ENCODE measurements around the gene FBXO42.

Gene FBXO42

DNA sequence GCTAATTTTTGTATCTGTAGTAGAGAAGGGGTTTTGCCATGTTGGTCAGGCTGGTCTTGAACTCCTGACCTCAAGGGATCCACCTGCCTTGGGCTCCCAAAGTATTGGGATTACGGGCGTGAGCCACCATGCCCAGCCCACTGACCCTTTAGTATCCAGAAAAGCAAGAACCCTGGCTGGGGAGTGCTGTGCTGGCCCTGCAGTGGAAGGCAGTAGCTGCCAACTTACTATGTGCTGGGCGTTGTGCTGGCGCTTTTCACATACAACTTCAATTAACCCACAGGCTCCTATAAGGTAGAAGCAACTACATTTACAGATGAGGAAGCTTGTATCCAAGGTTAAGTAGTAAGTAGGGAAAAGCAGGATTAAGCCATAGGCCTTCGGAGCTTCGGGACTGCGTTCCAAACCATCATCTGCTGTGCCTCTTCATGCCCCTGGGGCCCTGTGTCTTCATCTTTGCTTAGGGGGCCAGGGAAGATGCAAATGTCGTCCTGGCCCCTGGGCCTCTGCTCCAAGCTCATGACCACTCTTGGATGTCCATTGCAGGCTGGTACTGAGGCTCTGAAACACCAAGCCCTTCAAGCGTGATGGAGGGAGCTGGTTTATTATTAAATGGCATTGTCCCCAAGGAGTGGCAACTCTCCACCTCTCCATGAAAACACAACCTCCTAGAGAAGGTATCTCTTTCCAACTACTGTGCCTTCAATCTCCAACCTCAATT is 106.6 kb downstream of the FBXO42 start:
- Histone ChIP-seq H3K4me1 (peaks cover 37% of the 10 kb centered on the region), H3K9me3 (no peaks in the 10 kb centered on the region), H3K27me3 (no peaks in the 10 kb centered on the region), H3K36me3 (peaks cover 1% of the 10 kb centered on the region), H3K4me3 (ENCODE audit: low read depth, low read length) (no peak overlapping the region)
- DNase-seq = no peak
- TF ChIP-seq, protein P1, sequence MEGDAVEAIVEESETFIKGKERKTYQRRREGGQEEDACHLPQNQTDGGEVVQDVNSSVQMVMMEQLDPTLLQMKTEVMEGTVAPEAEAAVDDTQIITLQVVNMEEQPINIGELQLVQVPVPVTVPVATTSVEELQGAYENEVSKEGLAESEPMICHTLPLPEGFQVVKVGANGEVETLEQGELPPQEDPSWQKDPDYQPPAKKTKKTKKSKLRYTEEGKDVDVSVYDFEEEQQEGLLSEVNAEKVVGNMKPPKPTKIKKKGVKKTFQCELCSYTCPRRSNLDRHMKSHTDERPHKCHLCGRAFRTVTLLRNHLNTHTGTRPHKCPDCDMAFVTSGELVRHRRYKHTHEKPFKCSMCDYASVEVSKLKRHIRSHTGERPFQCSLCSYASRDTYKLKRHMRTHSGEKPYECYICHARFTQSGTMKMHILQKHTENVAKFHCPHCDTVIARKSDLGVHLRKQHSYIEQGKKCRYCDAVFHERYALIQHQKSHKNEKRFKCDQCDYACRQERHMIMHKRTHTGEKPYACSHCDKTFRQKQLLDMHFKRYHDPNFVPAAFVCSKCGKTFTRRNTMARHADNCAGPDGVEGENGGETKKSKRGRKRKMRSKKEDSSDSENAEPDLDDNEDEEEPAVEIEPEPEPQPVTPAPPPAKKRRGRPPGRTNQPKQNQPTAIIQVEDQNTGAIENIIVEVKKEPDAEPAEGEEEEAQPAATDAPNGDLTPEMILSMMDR (IDR thresholded peaks at IDR 0.05; ENCODE audit: low read depth, low read length) = no peak

DNA sequence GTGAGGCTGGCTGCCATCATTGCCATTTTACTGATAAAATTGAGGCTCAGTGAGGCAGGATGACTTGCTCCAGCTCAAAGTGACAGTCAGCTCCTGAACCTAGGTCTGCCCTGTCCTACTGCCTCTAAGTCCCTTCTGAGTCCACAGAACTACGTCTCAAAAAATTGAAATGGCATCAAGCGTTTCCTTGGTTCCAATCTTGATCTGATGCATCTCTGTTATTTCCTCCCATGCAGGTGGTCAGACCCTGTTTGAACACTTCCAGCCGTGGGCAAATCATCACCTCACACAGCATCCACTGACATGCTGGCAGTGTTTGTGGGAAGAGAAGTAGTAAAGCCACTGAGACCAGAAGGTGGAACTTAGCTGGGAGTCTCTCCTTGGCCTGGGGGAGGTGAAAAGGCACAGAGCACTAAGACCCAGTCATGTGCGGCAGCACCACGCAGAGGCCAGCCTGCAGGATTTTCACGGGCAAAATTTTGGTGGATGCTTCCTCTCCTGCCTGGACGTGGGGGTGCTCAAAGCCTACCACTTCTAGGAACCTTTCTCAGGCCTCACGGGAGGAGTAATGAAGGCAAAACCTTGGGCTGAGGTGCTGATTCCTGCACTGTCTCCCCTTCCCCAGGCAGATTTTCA is 107.5 kb downstream of the FBXO42 start:
- H3K4me3 ChIP-seq (ENCODE audit: low read depth, low read length) = no peak overlapping the region
- no peaks in the 10 kb centered on the region; the same call in 1 of the 2 replicates for H3K36me3 ChIP-seq
- H3K27me3 ChIP-seq = no peaks in the 10 kb centered on the region
- no peaks in the 10 kb centered on the region for H3K9me3 ChIP-seq
- DNase-seq = no peak
- peaks cover 34% of the 10 kb centered on the region for H3K4me1 ChIP-seq
- TF ChIP-seq, protein P1 (IDR thresholded peaks at IDR 0.05; ENCODE audit: low read depth, low read length) = no peak

DNA sequence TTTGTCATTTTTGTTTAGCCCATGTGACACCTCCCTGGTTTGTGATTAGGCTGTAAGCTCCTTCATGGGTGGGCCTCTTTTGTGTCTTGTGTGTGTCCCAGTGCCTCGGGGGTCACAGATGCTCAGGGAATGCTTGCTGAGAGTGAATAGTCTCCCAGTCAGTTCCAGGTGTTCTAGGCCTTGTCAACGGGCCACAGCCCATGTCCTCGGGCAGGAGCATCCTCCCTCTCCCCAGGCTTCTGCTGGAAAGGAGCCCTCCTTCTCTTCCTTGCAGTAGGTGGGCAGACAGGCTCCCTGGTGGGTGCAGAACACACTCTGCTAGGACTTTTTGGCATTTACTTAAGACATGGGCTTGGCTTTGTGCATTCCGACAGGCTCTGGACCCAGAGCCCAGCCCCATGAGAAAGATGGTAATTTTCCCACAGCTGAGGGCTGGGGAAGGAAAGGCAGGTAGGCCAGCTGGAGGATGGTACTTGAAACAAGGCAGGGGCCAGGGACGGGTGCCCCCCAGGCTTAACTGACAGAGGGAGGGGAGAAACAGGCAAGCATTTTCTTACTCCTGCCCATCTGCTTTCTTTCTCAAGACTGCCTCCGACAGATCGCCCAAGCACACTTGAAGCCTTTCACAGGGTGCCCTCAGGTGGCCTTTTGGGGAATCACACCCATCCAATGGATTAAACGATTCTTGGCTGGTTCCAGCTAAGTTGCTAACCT is 108.2 kb downstream of the FBXO42 start:
- no peak overlapping the region for H3K4me3 ChIP-seq (ENCODE audit: low read depth, low read length)
- TF ChIP-seq, protein P1 (IDR thresholded peaks at IDR 0.05; ENCODE audit: low read depth, low read length) = peak; percentile 81
- peak; percentile 70 for DNase-seq

DNA sequence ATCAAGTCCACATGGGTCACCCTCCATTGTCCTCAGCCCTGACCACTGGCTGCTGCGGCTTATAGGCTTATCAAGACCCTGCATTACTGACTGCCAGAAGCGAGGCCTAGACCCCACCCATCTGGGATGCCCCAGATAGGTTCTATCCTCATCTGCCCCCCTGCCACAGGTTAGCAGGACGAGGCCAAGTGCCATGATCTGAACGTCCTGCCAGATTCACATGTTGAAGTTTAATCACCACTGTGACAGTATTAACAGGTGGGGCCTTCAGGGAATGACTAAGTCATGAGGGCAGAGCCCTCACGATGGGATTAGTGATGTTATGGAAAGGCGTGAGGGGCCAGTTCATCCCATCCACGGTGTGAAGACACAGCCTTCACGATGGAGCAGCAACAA is 109.1 kb downstream of the FBXO42 start:
- Histone ChIP-seq H3K27me3 (no peaks in the 10 kb centered on the region), H3K36me3 (no peaks in the 10 kb centered on the region; the same call in 1 of the 2 replicates), H3K9me3 (no peaks in the 10 kb centered on the region), H3K4me3 (ENCODE audit: low read depth, low read length) (no peak overlapping the region), H3K4me1 (peaks cover 23% of the 10 kb centered on the region)
- no peak for DNase-seq
- TF ChIP-seq, protein P1 (IDR thresholded peaks at IDR 0.05; ENCODE audit: low read depth, low read length) = no peak

More for the DNA sequence above, 108.2 kb downstream of the FBXO42 start:
- Histone ChIP-seq H3K27me3 (no peaks in the 10 kb centered on the region), H3K36me3 (no peaks in the 10 kb centered on the region; the same call in 1 of the 2 replicates), H3K4me1 (peaks cover 27% of the 10 kb centered on the region), H3K9me3 (no peaks in the 10 kb centered on the region)

DNA sequence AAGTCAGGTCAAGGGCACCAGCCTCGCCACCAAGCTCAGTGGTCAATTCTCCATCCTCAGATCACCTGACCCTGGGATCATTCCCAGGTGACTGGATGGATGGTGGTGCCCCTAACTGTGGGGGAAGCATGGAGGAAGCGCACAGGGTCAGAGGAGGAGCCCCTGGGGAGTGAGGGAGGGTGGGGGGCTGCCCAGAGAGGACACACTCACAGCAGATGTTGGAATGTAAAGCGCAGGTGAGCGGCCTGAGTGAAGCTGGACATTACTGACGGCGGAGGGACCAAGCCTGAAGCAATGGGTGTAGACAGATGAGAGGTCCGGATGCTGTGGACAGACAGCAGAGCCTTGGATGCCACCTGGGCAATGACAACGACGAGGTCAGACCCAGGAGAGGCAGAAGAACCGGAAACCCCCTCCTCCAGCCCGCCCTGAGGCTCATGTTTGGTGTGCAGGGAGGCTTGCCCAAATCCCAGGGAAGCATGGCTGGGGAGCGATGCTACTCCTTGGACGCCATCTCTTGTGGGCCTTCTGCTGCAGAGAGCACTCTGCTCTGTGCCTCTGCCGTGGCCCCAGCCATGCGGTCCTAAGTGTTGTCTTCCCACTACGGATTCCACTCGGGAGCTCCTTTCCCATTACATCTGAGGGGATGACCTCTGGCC is 109.6 kb downstream of the FBXO42 start:
- H3K36me3 ChIP-seq = no peaks in the 10 kb centered on the region; the same call in 1 of the 2 replicates
- H3K4me3 ChIP-seq (ENCODE audit: low read depth, low read length) = no peak overlapping the region
- H3K4me1 ChIP-seq = peaks cover 17% of the 10 kb centered on the region
- no peaks in the 10 kb centered on the region for H3K9me3 ChIP-seq
- no peaks in the 10 kb centered on the region for H3K27me3 ChIP-seq
- DNase-seq = no peak
- TF ChIP-seq, protein P1 (IDR thresholded peaks at IDR 0.05; ENCODE audit: low read depth, low read length) = no peak

All from BE2C (cell line).